Muscle layer of colon (tissue), 2 donors: ENCODE measurements around the gene TNF.
"Not testable (repeated sequence)": the region's sequence is repeated elsewhere in the genome, so short reads cannot be mapped to it uniquely, and the experiment has no call there.

Experiments
- H3K27ac ChIP-seq: one replicate; pipeline ENCODE4 v1.7.0; 2013; ENCODE audit warnings: low read depth, mild to moderate bottlenecking, low read length, moderate library complexity
- H3K27me3 ChIP-seq, 2 donors: one replicate each; pipeline ENCODE4 v1.7.0; 2013; ENCODE audit warnings: low read length in 2 of 2, mild to moderate bottlenecking in 2 of 2; ENCODE audit not compliant: insufficient read depth in 2 of 2, control insufficient read depth in 1 of 2
- H3K36me3 ChIP-seq: one replicate; pipeline ENCODE4 v1.7.0; 2013; ENCODE audit warnings: mild to moderate bottlenecking, low read length; ENCODE audit not compliant: insufficient read depth
- H3K4me1 ChIP-seq: one replicate; pipeline ENCODE4 v1.7.0; 2013; ENCODE audit warnings: mild to moderate bottlenecking, low read length; ENCODE audit not compliant: insufficient read depth
- H3K4me3 ChIP-seq, 2 donors: one replicate each; pipeline ENCODE4 v1.7.0; 2013; ENCODE audit warnings: low read length in 2 of 2, low read depth in 1 of 2, mild to moderate bottlenecking in 1 of 2, moderate library complexity in 1 of 2
- H3K9ac ChIP-seq: one replicate; pipeline ENCODE4 v1.7.0; 2013; ENCODE audit warnings: low read length
- H3K9me3 ChIP-seq: one replicate; pipeline ENCODE4 v1.7.0; 2013; ENCODE audit warnings: mild to moderate bottlenecking, low read length
- donor health status: abdominal sarcoma.
- donor health status: Adenocarcinoma of cecum.

TNF gene

DNA sequence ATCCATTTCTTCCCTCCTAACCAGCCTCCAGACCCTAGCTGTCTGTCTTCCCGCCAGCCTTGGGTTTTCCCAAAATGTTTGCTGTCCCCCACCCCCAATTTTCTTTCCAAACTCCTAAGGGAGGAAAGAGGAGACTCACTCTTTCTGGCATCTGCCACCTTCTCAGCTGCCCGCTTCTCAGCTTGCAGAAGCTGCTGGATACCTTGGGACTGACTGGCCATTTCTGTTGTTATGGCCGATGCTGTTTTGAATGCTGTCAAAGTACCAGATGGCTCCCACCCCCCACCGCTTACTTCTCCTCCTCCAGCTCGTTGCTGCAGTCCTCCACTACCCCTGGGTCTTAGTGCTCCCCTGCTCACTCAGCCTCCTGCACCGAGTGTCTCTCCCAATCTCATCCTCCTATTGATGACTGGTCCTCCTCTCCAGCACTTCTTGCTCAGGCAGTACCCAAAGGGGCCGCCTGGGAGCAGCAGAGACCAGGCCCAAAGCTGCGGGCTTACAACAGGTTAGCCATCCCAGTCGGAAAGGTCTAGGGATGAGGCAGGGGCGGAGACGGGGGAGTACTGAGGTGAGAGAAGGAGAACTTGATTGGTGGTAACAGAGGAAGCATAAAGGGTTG is 28.9 kb upstream of the TNF start, which contains the start of gene ATP6V1G2:
Gene ATP6V1G2 (minus strand): TSS at position 270 of the 619 bp plus-strand sequence. CDS start 49 bp downstream, at position 221.
- peak within 1 kb of the TSS; percentile 86 for H3K27ac ChIP-seq
- peak within 1 kb of the TSS; percentile 47 to 74 for H3K4me3 ChIP-seq
- no peaks in the 10 kb centered on the region for H3K36me3 ChIP-seq
- H3K9me3 ChIP-seq: no peaks in the 10 kb centered on the region
- H3K4me1 ChIP-seq: peaks cover 28% of the 10 kb centered on the region
- peak within 1 kb of the TSS; percentile 77 for H3K9ac ChIP-seq
- H3K27me3 ChIP-seq: no peaks in the 10 kb centered on the region

DNA sequence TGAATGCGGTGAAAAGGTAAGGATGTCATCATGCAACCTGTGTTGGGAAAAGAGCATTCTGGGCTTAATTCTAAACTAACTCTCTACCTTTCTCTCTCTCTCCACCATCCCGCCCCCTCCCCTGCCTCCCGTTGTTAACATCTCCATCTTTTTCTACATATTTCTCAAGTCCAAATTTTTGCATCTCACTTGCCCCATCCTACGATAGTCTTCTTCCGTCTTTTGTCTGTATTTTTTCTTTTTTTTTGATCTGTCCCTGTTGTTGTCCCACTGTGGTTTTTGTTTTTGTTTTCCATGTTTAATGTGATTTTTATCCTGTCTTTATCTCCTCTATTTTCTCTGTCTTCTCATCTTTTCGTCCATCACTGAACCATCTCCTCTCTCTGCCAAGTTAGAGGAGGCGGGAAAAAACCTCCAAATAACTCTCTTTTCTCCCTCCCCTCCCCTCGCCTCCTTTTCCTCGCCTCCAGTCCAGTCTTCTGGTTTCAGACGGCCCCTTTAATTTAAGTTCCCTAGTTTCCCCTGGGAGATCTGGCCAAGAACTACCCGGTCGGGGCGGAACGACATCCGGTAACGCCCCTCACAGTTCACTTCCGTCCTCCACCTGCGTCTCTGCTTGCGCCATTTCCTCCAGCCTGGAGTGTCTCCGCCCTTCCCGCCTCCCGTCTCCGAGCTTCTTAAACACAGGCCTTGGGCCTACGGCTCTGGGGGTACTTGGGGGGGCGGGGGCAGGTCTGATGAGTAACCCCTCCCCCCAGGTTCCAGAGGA is 28.2 kb upstream of the TNF start, which contains the start of gene NFKBIL1:
Gene NFKBIL1 (plus strand): TSS at position 651 of the 769 bp plus-strand sequence. CDS start 87 bp downstream, at position 738.
- Histone ChIP-seq H3K27ac (peak within 1 kb of the TSS; percentile 86), H3K4me1 (peaks cover 28% of the 10 kb centered on the region), H3K36me3 (no peaks in the 10 kb centered on the region), H3K9me3 (no peaks in the 10 kb centered on the region), H3K4me3 (peak within 1 kb of the TSS; percentile 47 to 74), H3K9ac (peak within 1 kb of the TSS; percentile 77), H3K27me3 (no peaks in the 10 kb centered on the region)

DNA sequence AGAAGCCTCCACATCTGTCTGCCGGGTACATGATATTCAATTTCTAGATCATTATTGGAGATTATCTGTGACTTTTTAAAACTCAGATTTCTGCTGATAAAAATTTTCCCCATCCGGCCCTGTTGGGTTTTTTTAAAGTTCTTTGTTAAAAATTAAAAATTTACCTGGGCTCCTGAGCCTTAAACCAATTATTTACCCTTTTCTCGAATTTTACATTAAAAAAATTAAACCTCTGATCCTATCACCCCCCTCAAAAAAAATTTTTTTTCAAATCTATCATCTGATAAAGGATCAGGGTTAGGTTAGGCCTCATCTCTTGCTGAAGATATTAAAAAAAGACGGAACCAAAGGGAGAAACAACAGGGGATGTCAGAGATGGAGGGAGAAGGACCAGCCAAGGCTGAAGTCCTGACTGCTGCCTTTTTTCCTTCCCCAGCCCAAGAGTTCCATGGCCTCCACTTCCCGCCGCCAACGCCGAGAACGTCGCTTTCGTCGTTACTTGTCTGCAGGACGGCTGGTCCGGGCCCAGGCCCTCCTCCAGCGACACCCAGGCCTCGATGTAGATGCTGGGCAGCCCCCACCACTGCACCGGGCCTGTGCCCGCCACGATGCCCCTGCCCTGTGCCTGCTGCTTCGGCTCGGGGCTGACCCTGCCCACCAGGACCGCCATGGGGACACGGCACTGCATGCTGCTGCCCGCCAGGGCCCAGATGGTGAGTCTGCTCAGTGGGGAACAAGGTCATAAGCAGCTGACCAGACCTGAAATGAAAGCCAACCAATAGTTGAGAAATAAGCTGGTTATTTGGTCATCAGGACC is 27.4 kb upstream of the TNF start:
- Histone ChIP-seq H3K4me1 (peaks cover 23% of the 10 kb centered on the region), H3K27ac (peak overlapping the region; percentile 86), H3K9ac (peak overlapping the region; percentile 38), H3K4me3 (peak overlapping the region; percentile 28 to 74), H3K27me3 (no peaks in the 10 kb centered on the region), H3K36me3 (no peaks in the 10 kb centered on the region), H3K9me3 (no peaks in the 10 kb centered on the region)

DNA sequence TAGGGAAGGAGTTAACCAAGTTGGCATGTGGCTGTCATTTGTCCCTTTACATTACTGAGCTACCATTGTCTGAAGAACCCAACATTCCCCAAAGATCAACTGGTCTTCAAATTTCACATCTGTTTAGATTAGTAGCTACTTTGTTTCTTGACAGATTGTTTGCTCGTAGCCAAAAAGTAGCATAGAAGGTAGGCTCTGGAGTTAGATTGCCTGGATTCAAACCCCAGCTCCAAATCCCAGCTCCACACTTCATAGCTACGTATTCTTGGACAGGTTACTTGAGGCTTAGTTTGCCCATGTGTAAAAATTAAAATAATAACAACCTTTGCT is 26.9 kb upstream of the TNF start:
- Histone ChIP-seq H3K9me3 (no peaks in the 10 kb centered on the region), H3K9ac (peak overlapping the region; percentile 38), H3K27me3 (no peaks in the 10 kb centered on the region), H3K36me3 (no peaks in the 10 kb centered on the region), H3K27ac (peak overlapping the region; percentile 86), H3K4me3 (peak overlapping the region in 1 of 2 donors; percentile 74), H3K4me1 (peaks cover 19% of the 10 kb centered on the region)

DNA sequence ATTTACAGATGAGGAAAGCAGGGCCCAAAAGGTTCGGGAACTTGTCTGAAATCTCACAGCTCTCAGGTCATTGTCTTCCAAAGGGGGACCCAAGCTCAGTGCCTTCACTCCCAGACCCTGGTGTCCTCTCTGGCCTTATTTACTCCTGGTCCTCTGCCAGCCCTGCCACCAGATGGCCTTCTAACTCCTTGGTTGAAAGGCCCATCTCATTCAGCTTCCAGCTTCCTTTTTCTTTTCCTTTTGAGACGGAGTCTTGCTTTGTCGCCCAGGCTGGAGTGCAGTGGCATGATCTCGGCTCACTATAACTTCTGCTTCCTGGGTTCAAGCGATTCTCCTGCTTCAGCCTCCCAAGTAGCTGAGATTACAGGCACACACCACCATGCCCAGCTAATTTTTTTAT is 24.0 kb upstream of the TNF start:
- not testable (repeated sequence) for H3K4me3 ChIP-seq, H3K27ac ChIP-seq, H3K27me3 ChIP-seq, H3K9me3 ChIP-seq, H3K36me3 ChIP-seq, H3K9ac ChIP-seq
- H3K4me1 ChIP-seq: peaks cover 17% of the 10 kb centered on the region

DNA sequence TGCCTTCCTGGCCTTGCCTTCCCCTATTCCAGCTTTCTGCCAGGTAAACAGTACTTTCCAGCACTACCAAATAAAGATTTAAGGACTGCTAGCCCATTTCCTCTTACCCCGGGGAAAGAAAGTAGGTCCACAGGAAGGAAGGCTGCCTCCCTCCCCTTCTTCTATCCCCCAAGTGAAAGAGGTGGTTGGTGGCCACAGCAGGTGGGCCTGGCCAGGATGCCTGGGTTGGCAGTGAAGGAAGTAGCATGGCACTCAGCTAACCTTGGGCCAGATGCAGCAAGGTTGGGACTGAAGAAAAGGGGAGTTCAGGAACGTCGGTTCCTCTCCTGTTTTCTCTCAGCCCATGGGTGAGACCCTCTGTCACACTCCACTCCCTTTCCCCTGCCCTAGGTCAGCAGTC is 19.1 kb upstream of the TNF start:
- Histone ChIP-seq H3K9ac (no peak overlapping the region), H3K27me3 (no peaks in the 10 kb centered on the region), H3K4me3 (no peak overlapping the region), H3K36me3 (peaks cover 42% of the 10 kb centered on the region), H3K9me3 (no peaks in the 10 kb centered on the region), H3K27ac (no peak overlapping the region), H3K4me1 (peaks cover 10% of the 10 kb centered on the region)

DNA sequence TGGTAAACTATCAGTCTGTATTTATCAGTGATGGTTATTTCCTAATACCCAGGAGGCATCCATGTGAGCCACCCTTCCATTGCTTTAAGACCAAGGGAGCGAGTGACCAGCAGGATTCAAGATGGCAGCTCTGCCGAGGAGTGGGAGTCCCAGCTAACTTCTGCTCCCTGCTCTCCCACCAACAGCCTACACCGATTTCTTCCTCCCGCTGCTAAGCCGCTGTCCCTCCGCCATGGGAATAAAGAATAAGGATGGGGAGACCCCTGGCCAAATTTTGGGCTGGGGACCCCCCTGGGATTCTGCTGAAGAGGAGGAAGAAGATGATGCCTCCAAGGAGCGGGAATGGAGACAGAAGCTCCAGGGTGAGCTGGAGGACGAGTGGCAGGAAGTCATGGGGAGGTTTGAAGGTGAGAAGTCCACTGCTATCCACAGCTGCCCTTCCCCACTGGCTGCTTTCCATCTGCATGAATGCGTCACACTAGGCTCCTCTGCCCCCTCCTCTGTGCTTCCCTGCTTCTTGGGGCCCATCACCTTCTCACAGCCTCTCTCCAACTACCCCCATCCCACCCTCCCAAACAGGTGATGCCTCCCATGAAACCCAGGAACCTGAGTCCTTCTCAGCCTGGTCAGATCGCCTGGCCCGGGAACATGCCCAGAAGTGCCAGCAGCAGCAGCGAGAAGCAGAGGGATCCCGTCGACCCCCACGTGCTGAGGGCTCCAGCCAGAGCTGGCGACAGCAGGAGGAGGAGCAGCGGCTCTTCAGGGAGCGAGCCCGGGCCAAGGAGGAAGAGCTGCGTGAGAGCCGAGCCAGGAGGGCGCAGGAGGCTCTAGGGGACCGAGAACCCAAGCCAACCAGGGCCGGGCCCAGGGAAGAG is 17.7 kb upstream of the TNF start:
- Histone ChIP-seq H3K27ac (peak overlapping the region; percentile 38), H3K4me1 (peaks cover 10% of the 10 kb centered on the region), H3K4me3 (no peak overlapping the region), H3K9me3 (no peaks in the 10 kb centered on the region), H3K27me3 (no peaks in the 10 kb centered on the region), H3K9ac (no peak overlapping the region), H3K36me3 (peaks cover 42% of the 10 kb centered on the region)

DNA sequence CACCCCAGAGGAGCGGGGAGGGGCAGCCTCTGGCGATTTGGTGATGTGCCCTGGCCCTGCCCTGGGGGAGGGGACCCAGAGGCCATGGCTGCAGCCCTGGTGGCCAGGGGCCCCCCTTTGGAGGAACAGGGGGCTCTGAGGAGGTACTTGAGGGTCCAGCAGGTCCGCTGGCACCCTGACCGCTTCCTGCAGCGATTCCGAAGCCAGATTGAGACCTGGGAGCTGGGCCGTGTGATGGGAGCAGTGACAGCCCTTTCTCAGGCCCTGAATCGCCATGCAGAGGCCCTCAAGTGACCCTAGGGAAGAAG is 17.1 kb upstream of the TNF start:
- Histone ChIP-seq H3K27ac (peak overlapping the region; percentile 38), H3K4me3 (no peak overlapping the region), H3K36me3 (peaks cover 42% of the 10 kb centered on the region), H3K9ac (no peak overlapping the region), H3K9me3 (no peaks in the 10 kb centered on the region), H3K4me1 (peaks cover 10% of the 10 kb centered on the region), H3K27me3 (no peaks in the 10 kb centered on the region)

DNA sequence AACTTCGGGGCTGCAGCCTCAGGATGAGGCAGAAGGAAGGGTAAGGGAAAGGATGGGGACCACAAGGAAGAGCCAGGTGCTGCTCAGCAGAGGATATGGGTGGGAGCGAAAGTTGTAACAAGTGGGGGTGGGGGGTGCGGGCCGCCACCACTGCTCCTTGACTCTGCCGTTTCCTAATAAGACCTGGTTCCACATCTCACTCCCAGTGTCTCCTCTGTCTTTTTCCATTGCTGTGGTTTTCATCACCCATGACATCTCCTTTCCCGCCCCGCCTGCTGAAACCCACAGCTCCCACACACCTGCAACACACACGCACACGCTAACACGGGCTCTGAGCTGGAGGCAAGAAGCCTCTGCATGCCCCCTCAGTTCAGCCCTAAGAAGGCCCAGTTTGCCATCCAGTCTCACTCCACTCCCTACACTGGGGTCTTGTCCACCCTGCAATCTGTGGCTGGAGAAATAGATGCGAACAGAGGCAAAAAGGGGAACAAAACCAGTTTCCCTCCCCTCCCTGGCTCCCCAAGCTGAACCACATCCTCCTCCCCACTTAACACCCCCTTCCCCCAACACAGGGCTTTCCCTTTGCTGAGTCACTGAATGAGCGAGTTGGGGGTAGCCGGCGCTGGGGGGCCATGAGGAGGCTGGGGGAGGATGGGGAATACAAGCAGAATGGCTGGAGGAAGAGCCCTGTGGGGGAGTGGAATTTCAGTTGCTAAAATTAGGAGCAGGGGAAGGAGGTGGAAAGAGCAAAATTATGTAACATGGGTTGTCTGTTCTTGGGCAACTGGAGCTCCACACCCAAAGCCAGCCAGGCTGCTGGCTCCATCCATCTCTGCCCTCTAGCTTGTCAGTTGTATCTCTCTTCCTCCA is 16.5 kb upstream of the TNF start:
- Histone ChIP-seq H3K4me1 (peaks cover 10% of the 10 kb centered on the region), H3K9me3 (no peaks in the 10 kb centered on the region), H3K9ac (no peak overlapping the region), H3K27ac (peak overlapping the region; percentile 52), H3K27me3 (no peaks in the 10 kb centered on the region), H3K36me3 (peaks cover 42% of the 10 kb centered on the region), H3K4me3 (no peak overlapping the region)

DNA sequence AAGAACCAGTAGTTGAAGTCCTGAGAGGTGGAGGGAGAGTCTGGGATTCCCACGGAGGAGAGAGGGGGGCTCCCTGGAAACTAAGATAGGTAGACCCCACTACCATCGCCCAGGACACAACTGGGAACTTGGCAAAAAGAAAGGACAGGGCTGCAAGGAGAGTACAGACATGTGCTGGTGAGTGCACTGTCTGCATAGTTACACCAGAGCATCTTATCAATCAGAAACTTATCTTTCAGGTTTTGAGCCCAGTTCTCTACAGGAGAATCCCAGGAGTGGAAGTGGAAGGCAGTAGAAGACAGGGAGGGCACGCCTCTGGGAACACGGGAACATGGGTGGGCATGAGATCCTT is 15.8 kb upstream of the TNF start:
- Histone ChIP-seq H3K9me3 (no peaks in the 10 kb centered on the region), H3K9ac (no peak overlapping the region), H3K36me3 (peaks cover 42% of the 10 kb centered on the region), H3K27me3 (no peaks in the 10 kb centered on the region), H3K4me3 (no peak overlapping the region), H3K4me1 (peaks cover 10% of the 10 kb centered on the region), H3K27ac (peak overlapping the region; percentile 52)
